Left lobe of liver (tissue), 2 donors: ENCODE results near the gene ST6GALNAC3. TPM values are rescaled to one million over a fixed set of nuclear protein-coding genes. Genes with fewer than 3 reads are reported as not detected.
"Not testable (repeated sequence)": the region's sequence is repeated elsewhere in the genome, so short reads cannot be mapped to it uniquely, and the experiment has no call there.

Experiments used
- ATAC-seq: fragments of 200-7000 bp; cut with Tn5 transposase; one replicate; pipeline ENCODE4 v1.9.1; 2020; ENCODE audit warnings: mild to moderate bottlenecking, moderate library complexity
- DNase-seq: peaks from one replicate; pipeline ENCODE4 v3.0.0-alpha.2; 2020; ENCODE audit warnings: low spot score
- total RNA-seq: library from RNA; stranded (reverse); gene quantifications from one replicate; pipeline ENCODE4 v1.2.1, GENCODE V29; 2021
- donor health status: DM: no; HTN: no; CAD: no; lungs with moderate emphysema.
- donor health status: DM: no; HTN: yes; CAD: no.

The ST6GALNAC3 gene
- 2.6 TPM for total RNA-seq

DNA sequence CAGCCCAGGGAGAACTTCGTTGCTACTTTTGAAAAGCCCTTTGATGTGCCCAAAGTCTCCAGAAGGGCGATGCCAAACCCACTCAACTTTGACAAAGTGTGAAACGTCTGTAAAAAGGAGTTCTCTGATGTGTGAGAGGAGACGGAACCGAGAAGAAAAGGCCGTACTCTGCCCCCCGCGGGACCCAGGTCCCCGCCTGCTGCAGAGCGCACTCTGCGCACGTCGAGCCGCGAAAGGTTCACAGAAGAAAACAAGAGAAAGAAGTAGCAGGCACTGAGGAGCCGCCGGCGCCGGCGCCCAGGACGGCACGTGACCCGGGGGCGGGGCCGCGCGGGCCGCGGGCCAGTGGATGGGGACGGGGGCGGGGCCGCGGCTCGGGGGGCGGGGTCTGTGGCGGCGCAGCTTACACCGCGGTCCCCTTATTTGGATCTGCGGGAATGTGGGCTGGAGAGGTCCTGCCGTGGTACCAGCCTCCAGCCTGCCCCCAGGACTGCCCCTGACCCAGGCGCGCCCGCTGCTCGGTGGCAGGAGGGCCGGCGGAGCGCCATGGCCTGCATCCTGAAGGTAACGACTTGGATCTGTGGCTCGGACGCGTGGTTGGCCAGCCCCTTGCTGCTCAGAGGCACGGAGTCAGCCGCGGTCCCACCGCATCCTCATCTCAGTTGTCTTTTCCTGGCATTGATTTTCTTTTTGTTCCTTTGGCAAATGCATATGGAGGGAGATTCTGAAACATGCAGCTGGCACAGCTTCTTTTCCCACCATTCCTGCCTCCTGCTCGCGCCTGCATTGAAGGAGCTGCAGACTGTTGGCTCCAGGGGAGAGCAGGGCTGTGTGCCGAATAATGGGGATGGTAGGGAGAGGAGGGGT lies at the start of gene ST6GALNAC3:
TSS of gene ST6GALNAC3 (plus strand) at position 426 of the 867 bp plus-strand sequence.
- DNase-seq (peak; percentile 67), ATAC-seq (peak; percentile 93)

DNA sequence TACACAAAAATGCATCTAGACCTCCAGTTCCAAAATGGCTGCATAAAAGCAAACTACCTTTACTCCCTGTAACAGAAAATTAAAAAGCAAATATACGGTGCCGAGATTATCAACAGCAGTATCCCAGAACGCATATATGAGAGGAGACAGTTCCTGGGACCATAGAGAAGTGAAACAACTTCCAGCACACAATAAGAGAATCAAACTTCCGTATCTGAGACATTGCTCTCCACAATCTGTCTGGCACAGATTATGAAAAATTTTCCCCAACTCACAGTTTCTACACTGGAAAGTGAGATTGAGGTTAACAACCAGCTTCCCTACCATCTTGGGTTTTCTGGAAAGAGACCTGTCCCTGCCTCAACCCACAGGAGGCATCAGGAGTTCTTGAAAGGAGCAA lies 47.2 kb upstream of the ST6GALNAC3 start:
- DNase-seq = no peak
- no peak for ATAC-seq

DNA sequence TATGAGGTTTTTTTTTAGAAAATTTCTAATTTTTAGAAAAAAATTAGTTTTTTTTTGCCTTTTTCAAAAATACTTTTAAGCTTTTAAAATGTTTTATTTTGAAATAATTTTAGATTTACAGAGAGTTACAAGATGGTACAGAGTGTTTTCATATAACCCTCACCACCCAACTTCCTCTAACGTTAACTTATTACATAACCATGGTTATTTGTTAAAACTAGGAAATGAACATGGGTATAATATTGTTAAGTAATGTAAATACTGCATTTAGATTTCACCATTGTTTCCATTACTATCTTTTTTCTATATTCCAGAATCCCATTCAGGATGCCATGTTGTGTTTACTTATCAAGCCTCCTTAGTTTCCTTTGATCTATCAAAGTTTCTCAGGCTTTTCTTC lies 45.2 kb upstream of the ST6GALNAC3 start:
- ATAC-seq (no peak), DNase-seq (no peak)

DNA sequence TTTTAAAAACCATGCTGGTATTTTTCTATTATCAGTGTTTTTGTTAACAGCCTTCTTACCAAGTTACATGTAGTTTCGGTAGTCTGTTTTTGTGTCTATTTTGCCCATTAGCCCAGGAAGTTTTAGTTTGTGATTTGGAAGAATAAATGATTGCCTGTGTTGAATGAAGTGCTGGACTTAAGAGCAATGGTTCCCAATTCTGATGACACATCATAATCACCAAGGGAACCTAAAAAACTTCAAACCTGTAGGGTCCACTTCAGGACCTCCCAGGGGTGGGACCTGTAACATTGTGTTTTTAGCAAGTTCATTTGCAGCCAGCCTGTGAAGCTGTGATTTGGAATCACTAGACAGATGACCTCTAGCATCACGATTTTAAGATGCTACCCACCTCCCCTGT lies 43.0 kb upstream of the ST6GALNAC3 start:
- no peak for DNase-seq
- ATAC-seq = no peak

DNA sequence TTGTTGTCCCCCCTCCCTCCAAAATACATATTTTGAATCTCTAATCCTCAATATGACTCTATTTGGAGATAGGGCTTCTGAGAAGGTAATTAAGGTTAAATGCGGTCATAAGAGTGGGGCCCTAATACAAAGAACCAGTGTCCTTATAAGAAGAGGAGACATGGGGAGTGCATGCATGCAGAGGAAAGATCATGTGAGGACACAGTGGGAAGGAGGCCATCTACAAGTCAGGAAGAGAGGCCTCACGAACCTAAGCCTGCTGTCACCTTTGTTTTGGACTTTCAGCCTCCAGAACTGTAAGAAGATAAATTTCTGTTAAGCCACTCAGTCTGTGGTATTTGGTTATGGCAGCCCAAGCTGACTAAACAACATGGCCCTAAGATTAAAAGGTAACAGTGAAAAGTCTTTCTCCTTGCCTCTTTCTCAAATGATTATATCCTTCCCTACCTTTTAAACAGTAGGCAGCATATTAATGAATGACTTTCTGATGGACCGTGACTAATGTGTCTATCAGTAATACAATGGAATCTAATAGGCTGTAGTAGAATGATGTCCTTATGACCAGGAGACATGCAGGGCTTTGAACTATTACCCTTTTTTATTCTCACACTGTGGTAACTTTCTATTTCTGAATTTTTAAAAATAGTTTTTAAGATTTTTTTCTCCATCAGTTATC lies 40.6 kb upstream of the ST6GALNAC3 start:
- ATAC-seq (no peak), DNase-seq (no peak)

DNA sequence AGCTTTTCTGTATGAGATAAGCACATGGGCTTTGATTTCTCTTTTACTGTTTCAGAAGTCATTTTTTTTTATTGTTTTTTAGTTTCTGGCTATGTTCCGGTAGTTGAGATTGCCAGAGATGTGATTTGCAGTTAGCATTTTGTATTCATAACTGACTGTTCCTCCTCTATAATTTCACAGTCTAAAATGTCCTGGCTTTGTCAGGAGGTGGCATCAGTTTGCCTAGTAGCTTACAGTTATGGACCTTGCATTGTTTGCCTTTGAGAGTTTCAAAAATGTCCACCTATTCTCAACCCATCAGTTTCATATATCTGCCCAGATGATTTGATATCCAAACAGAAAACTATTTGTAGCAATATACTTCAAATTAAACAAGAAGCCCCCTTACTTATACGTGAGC lies 39.5 kb upstream of the ST6GALNAC3 start:
- no peak for ATAC-seq
- no peak for DNase-seq

DNA sequence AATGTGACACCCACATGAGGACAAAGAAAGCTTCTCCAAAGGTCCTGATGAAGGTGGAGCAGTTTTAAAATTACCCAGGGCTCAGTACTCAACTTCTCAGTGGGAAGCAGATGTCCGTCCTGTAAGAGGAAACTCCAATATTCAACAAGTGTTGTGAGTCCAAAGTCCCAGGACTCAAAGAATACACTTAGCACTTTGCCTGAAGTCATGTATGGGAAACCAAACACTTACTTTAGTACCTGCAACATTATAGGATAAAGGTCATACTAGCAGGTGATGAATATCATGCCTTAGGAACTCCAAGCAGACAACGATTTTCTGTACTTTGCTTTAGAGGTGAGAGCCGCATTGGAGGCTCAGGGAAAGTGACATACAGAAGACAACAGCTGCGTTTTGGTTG lies 37.2 kb upstream of the ST6GALNAC3 start:
- DNase-seq (no peak), ATAC-seq (no peak)

DNA sequence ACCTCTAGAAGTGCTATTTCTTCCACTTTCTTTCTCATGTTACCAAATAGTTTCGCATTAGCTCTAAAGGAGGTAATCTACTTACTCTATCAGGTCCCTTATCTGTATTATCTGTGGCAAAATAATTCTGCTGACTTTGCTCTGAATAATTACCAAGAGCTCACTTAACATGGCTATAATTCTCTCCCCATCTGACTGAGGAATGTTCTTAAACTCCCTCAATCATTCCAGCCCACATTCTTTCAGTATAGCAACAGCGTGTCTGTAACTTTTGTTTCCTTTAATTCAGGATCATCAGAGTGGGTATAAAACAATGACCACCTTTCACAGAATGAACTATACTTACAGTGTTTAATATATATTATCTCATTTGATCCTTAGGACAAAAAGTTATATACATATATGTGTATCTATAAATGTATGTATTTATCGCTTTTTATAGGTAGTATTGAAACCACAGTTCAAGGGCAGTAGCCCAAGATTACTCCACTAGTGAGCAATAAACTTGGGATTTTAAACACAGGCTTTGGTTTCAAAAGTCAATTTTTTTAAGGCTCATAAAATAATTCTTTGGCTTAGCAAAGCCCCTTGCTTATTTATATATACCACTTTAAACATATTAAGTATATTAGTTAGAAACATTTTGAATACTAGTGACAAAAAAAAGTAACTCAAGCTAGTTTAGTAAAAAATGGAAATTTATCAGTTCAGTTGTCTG lies 36.1 kb upstream of the ST6GALNAC3 start:
- ATAC-seq = no peak
- DNase-seq = no peak

DNA sequence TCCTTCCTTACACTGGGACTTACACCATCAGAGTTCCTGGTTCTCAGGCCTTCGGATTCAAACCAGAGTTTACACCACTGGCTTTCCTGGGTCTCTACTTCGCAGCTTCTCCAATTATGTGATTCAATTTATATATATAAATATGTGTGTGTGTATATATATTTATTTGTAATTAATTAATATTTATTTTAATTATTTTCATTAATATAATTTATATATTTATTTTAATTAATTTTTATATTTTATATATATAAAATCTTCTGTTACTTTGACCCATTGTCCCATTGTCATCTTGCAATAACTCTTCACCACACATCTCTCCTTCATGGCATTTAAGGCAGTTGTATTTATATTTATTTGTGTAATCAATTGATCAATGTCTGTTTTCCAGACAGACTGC lies 28.4 kb upstream of the ST6GALNAC3 start:
- DNase-seq (no peak), ATAC-seq (no peak)

DNA sequence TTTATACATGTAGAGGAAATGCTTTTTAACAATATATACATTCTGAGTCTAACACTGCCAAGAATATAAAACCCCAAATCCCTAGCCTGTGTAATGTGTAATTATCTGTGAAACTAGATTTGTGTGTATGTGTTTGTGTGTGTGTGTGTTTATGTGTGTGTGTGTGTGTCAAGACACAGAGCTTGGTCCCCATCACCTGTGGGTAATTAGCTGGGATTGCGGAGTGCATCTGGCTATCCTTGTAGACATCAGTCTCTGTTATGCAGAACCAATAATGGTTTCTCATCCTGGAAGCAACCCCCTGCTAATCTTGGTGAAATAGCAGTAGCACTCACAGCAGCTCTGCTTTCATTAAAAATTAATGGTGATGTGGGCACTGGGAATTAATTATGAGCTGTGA lies 26.3 kb upstream of the ST6GALNAC3 start:
- DNase-seq = no peak

DNA sequence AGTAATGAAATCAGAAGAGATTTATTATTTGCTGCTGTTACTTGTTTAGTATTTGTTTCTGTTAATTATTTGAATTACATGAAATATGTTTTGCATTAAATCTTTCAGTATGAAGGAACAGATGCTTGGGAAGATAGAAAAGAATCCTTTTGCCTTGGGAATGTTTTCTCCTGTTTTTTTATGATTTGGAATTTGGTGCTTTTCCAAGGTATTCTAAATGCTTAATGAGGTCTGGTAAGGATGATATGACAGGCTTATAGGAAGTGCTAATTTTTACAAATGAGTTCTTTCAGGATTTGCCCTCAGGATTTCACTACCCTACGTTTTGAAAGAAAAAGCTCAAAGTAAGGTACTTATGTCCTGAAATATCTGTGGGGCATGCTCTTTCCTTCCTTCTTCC lies 25.6 kb upstream of the ST6GALNAC3 start:
- no peak for ATAC-seq
- no peak for DNase-seq

More for the DNA sequence above, 26.3 kb upstream of the ST6GALNAC3 start:
- ATAC-seq = no peak

DNA sequence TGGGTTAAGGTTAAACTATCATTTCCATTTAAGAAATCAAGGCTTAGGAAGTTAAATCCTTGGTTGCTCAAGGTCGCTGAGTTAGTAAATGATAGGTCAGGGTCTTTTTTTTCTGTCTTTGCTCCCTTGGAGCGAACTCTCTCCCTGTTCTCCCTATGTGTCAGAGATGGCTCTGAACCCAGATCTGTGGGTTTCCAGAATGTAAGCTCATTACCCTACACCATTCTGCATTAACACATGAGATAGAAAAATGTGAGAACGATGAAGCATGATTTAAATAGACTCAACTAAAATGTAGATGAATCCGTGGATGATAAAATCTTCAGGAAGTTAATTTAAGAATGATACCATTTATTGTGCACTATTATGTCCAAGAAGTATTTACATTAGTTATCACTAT lies 25.0 kb upstream of the ST6GALNAC3 start:
- no peak for DNase-seq
- ATAC-seq = no peak

DNA sequence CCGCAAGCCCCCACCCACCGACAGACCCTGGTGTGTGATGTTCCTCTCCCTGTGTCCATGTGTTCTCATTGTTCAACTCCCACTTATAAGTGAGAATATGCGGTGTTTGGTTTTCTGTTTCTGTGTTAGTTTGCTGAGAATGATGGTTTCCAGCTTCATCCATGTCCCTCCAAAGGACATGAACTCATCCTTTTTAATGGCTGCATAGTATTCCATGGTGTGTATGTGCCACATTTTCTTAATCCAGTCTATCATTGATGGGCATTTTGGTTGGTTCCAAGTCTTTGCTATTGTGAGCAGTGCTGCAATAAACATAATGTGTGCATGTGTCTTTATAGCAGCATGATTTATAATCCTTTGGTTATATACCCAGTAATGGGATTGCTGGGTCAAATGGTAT lies 24.5 kb upstream of the ST6GALNAC3 start:
- DNase-seq, ATAC-seq: not testable (repeated sequence)

DNA sequence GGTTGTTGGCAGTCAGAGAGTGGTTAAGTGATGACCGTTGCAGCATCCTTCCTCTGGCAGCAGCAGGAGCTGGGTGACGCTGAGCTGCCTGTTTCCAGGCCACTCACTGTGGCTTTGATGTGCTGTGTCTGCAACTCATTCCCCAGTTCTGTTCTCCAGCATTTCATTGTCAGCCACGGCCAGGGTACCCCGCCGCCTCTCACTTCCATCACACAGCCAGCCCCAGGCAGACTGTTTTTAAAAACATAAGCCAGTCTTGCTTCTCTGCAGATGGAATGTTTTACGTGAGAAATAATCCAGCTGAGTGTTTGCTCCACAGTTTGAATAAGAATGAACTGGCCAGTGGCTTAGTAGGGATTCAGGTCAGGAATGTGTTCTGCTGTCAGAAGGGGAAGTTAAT lies 21.5 kb upstream of the ST6GALNAC3 start:
- ATAC-seq (no peak), DNase-seq (no peak)

DNA sequence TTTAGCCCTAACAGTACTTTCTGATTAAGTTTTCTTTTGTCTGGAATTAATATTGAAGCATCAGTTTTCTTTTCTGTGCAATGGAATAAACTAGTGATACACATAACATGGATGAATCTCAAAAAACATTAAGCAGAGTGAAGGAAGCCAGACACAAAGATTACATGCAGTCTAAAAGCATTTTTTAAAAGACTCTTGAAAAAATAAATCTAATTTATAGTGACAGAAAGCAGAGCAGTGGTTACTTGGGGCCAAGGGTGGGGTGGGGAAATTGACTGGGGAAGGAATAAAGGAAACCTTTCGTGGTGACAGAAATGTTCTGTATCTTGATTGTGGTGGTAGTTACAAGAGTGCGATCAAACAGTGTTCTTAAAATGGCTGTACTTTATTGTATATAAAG lies 20.2 kb upstream of the ST6GALNAC3 start:
- no peak for DNase-seq
- ATAC-seq = no peak

DNA sequence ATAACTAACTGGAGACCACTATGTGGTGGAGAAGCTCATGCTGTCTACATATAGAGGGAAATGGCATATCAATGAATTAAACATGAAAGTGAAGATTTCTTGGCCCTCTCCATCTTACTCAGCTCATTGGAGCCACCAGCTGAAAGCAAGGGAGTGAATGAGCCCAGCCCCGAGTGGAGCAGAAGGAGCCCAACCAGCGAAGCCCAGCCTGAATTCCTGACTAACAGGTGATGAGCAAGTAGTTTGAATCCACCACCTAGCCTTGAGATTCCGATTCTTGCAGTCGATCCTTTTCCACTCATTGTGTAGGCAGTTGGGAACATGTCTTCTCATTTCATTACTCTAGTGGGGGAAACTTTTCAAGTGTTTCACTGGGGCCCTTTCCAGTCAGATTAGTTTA lies 18.6 kb upstream of the ST6GALNAC3 start:
- no peak for ATAC-seq

DNA sequence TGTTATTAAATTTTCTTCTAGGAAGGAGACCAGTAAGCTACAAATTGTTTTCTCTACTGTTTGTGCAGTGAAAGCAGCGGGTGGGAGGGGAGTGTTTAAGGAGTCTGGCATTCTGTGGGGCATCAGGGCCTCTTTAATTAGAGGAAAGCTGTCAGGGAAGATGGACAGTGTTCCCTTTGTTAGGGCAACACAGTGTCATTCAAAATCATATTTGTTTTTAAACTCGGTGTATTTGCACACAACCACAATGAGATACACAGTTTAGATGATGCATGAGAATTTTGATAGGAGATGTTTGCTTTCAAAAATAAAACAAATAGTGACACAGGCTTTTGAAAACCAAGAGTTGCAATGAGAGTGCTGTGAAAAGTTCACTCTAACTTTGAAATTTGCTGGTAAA lies 15.1 kb upstream of the ST6GALNAC3 start:
- ATAC-seq (no peak), DNase-seq (no peak)

More for the DNA sequence above, 18.6 kb upstream of the ST6GALNAC3 start:
- DNase-seq = no peak

DNA sequence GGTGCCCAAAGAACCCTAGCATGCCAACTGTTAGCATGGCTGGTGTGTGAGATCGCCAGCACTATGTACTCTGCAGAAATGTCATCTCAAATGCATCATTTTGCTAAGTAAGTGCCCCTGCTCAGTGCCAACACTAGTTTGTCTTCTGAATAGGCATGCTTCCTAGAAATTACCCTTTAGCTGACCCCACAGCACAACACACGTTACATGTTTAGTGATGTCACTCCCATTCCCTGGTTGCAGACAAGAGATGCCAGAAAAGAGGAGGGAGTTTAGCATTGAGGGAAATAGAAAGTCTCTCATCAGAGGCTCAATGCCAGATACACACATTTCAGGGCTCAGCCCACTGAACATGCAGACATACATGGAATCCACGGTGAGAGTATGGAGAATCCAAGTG lies 9.3 kb upstream of the ST6GALNAC3 start:
- DNase-seq = no peak
- ATAC-seq = no peak

DNA sequence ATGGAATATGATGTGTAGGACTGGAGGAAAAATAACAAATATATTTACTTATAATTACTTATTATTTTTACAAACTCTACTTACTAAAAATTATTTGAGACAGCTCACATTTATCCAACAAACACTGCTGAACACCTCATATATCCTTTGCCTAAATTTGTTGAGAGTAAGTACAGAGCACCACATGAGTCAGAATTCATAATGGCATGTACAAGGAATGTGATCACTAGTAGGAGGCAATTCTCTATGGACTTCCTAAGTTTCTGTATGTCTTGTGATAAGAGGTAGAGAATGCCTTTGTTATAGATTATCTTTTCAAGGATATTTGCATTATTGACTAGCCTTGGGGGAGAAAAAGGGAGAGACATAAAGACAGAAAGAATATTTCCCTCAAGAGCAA lies 8.2 kb upstream of the ST6GALNAC3 start:
- ATAC-seq (no peak), DNase-seq (no peak)

DNA sequence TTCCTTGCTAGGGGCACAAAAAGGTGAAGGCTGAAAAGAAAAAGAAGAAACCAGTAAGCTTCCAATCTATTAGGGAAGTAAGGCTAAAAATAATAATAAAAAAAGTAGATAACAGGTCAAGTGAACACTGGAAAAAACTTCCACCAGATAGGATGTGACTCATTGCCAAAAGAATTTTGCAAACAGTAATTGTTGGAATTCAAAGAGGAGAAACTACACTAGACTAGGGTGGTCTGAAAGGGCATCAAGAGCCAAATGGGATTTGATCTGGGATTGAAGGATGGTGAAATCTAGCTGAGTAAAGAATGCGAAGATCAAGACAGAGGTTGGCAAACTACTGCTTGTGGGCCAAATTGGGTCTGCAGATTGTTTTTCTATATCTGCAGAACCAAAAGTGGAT lies 6.0 kb upstream of the ST6GALNAC3 start:
- DNase-seq = no peak
- no peak for ATAC-seq

DNA sequence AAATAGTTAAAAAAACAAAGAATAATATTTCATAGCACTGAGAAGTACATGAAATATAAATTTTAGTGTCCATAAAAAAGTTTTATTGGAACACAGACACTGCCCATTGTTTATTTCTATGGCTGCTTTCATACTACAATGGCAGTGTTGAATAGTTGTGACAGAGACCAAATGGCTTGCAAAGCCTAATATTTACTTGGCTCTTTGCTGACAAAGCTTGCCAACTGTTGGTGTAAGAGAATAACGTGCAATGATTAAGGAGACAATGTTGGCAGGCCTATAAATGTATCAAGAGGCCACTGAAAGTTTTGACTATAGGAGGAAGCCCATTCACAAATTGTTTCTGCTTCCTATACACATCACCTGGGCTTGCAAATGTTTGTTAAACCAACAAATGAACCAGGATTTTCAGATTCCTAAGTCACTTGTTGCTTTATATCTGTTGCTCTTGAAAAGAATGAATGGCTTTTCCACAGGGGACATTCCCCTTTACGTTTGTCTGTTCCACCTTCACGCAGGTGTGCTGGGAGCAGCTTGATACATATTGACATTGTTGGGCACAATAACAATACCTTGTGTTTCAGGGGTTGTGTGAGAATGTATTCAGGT lies 5.5 kb upstream of the ST6GALNAC3 start:
- no peak for ATAC-seq
- no peak for DNase-seq
